Activated effector memory CD4-positive, alpha-beta T cell treated with Interleukin-2 at 50 U/mL for 16 hours (primary cell): ENCODE results near the gene CITED2.
"Not testable (repeated sequence)": the region's sequence is repeated elsewhere in the genome, so short reads cannot be mapped to it uniquely, and the experiment has no call there.

Source experiments
- DNase-seq: peaks from one replicate; pipeline ENCODE4 v3.0.0-alpha.2; 2020

CITED2 gene, protein sequence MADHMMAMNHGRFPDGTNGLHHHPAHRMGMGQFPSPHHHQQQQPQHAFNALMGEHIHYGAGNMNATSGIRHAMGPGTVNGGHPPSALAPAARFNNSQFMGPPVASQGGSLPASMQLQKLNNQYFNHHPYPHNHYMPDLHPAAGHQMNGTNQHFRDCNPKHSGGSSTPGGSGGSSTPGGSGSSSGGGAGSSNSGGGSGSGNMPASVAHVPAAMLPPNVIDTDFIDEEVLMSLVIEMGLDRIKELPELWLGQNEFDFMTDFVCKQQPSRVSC

DNA sequence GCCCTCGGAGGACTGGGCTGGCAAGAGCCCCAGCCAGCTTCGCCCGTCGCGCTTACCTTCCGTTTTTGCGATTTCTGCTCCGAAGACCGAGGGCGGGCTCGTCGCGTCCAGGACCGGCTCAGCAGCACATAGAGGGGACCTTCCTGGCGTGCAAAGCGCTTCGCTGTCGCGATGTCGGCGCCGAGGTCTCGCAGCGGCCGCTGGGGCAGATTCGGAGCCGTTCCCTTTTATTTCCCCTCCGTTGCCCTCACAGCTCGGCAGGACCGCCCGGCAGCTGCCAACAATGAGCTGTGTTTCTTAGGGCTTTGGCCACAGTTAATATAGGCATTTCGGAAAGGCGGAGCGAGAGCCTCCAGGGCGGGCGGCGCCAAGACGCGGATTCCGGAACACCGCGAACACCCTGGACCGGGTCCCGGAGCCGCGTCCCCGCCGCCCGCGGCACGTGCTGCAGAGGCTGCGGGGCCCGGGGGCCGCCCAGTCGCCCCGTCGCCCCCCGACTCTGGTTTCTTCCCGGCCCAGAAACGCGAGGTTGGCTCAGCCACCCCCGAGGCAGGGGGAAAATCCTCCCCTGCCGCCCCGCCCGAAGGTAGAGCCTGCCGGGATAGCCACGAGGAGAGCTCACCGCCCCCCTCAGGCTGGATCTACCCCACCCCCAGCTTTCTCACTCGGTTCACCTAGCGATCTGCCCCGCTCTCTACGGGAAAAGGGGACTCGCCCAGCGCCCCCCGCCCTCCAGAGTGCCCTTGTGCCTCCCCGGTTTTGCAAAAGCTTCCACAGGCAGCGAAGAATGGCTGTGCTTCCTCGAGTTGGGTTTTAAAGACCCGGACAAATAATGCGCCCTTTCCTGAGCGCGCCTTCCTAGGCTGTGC, at the start of gene CITED2:
TSS of gene CITED2 (minus strand) at position 292 of the 869 bp plus-strand sequence. CDS start 704 bp downstream, outside the sequence.
- DNase-seq, result peak; percentile 89

DNA sequence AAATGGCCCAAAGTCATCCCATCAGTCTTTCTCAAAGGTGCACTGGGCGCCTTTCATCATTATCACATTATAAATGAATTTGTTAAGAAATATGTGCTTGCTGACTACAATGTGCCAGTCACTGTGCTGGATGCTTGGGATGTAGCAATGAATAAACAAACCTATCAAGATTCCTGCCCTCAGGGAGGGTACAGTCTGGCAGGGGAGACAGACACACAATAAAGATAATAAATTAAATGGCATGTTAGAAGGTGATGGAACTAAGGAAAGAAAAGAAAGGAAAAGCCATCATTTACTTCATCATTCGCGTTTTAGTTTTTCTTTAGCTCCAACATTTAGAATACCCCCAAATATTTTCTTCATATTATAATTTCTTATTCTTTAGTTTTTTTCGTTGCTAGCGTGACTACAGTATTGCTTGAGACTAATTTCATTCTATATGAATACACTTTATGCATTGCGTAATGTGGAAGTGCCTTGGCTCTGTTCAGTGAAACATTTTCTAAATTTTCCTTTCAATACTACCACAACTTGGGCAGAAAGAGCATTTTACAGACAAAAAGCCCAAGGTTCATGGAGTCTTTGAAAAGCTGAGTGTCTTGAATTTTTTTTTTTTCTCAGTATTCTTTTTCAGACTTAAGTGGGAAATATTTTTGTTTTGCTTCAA, 48.7 kb upstream of the CITED2 start:
- DNase-seq, result no peak

DNA sequence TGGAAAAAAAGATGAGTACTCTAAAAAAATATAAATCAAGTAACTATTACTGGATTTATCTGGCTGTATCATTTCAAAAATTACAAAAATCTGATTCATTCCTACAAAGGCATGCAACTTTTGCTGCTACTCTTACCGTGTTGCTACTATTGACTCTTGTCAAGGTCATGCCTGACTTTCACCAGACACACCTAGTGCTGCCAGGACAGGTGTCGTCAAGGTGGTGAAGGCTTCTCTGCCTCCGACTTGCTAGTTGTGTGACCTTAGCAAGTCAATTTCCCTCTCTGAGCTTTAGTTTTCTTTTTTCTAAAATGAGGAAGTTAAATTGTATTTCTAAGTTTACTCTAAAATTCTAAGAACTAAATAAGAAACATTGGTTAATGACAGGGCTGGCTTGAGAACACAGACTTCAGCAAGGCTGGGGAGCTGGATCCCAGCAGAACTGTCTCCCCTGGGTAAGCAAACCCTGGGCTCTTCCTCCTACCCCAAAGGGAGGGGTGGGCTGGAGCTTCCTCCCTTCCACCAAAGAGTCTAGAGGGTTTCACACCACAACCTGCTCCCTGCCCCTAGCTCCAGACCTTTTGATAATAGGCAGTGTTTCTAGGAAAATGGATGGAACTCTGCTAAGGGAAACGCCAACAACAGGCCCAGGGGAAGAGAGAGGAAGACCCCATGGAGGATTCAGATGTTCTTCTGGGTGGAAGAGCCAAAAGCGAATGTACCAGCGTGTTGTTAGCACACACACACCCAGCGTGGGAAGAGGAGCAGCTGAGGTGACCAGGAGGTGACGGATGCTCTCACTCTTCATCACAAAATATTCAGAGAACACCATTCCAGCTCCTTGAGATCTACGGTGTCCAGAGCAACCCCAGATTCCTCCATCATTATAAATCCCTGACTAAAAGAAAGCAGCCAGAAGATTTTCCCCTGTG, 47.9 kb upstream of the CITED2 start:
- DNase-seq, result no peak

DNA sequence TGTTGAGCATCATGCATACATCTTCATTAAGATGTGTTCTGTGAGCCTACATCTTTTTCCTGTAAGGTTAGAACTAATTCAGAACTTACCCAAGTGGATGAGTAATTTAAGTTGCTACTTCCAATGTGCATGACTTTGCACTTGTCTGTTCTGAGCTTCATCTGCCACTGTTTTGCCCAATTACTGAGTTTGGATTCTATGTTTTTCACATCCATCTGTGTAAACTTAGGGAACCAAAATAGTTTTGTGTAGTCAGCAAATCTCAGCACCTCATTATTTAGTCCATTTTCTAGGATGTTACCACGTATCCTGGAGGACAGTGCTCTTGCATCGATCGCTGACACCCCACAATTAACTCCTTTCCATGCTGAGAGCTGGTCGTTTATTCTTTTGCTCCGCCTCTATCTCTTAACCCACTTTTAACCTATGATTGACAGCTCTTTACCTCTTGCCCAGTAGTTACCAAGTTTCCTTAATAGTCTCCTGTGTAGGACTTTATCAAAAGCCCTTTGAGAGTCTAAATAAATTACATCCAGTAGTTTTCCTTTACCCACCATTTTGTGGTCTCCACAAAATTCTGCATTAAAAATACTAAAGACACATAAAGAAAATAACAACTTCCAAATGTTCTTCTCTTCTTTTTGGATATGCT, 44.2 kb upstream of the CITED2 start:
- no peak for DNase-seq

DNA sequence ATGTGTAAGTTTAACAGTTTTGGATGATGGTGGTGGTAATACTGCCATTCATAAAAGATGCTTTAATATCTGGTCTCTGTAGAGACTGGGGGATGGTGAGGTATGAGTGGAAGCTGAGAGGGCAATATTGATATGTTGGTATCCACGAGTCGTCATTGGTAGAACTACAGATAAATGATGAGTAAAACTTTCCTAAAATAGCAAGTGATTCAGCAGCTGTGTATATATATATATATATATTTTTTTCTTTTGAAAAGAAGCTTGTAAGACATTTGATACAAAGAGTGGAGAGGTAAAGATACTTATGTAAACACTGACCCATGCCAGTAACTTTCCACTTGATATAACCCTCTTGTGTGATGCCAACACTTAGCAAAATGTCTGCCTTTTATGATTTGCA, 41.7 kb upstream of the CITED2 start:
- no peak for DNase-seq

DNA sequence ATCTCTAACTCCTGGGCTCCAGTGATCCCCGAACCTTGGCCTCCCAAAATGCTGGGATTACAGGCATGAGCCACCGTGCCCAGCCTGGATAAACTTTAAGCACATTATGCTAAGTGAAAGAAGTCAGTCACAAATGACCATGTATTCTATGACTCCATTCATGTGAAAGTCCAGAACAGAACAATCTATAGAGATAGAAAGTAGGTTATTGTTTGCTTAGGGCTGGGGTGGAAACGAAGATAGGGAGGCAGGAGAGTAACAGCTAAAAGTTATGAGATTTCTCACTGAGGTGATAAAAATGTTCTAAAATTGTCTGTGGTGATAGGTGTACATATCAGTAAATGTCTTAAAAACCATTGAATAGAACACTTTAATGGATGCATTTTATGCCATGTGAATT, 40.9 kb upstream of the CITED2 start:
- DNase-seq, result no peak

DNA sequence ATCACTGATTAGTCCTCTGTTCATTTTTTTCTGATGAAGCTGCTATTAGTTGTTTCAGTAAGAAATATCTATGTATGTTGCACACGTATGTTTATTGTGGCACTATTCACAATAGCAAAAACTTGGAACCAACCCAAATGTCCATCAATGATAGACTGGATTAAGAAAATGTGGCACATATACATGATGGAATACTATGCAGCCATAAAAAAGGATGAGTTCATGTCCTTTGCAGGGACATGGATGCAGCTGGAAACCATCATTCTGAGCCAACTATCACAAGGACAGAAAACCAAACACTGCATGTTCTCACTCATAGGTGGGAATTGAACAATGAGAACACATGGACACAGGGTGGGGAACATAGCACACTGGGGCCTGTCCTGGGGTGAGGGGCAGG, 37.7 kb upstream of the CITED2 start:
- not testable (repeated sequence) for DNase-seq

DNA sequence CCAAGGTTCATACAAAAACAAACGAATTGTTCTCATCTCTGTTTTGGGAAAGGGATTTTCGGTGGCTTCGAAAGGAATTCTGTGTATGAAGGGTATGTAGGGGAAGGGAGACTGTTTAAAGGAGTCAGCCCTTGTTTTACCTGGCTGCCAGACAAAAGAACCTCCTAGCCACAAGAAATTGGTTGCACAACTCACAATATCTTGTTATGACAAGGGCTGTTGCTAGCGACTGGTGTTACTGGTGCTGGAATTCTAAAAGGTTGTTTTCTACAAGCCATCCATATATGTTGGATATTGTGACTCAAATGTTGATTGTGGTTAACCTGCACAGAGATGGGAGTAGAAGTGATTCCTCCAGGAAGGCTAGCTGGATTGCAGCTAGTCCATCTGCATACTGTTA, 34.6 kb upstream of the CITED2 start:
- DNase-seq, result no peak

DNA sequence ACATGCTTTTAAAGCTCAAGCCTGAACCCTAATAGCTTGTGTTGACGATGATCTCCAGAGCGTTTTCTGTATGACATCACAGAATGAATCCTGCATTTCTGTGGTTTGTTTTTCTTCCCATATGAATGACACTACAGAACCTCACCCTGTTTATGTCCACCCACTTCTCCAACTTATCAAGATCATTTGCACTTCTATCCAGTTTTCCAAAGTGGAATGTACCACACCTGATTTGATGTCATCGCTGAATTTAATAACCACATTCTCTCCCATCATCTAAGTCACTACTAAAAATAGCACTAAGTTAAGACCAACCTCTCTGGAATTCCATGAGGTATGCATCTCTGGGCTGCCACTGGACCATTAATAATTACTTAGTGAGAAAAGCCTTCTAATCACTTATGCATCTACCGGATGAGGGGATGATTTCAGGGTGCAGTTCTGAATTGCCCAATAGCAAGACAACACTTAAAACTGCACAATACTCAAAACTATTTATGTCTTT, 33.3 kb upstream of the CITED2 start:
- DNase-seq, result no peak

DNA sequence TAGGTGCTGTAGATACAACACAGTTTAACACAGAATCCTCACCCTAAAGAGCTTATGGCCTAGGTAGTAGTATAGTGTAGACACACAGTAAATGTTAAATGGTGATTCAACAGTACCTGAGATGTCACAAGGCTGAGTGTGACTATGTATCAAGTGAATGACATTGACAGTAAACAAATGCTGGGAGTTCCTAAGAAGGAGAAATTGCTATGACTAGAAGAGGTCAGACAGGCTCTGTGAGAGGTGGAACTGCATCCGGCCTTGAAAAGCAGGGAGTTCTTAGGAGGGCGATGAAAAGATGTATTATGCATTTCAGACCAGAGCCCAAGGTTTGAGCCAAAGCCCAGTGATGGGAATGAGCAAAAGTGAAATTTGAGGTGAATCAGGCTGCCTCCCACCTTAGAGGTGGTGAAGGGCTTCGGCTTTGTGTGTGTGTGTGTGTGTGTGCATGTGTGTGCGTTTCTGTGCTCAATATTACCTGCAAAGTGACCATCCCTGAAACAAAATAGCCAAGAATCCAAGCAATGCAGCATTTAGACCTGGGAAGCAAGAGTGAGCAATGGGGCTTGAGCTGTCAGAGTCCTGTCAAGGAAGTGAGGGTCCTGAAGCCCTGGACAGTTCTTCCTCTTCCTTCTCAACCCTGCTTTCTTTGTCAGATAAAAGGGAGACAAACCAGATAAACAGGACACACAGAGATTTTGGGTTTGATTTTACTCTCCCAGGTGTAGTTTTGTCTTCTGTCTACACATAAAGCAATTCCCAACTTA, 32.3 kb upstream of the CITED2 start:
- no peak for DNase-seq

DNA sequence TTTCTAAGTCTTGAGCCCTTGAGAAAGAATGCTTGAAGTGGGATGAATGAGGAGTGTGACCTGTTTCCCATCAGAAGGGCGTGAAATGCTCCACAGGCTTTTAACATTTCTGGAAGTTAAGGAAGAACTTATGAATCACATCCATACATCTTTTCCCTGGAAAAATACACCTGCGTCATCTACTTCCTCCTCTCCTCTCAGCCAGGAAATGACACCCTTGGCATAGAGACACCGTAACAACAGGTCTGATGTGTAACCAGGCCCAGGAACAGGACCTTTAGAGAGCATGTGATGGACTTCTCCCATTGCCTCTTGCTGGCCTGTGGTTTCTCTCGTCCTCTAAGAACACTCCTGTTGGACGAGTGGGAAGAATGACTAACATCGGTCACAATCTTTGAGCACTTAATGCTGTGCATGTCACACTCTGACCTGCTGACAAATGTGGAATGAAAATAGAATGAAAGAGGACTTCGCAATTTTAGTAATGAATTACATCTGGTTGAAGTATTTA, 28.5 kb upstream of the CITED2 start:
- DNase-seq, result no peak

DNA sequence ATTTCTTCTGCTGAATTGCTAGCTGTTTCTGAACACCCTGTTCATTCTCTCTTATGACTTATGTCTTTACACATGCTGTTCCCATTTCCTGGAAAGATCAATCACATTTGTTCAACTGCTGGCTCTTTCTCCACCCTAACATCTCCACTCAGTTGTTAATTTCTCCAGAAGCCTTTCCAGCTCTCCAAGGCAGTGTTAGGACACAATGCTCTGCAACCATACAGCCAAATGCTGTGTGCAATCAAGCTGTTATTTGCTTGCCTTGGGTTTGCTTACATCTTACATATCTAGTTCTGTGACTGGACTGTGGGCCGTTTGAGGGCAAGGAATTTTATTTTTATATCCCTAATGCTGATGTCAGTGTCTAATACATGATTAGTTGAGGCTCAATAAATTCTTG, 24.2 kb upstream of the CITED2 start:
- DNase-seq, result no peak

DNA sequence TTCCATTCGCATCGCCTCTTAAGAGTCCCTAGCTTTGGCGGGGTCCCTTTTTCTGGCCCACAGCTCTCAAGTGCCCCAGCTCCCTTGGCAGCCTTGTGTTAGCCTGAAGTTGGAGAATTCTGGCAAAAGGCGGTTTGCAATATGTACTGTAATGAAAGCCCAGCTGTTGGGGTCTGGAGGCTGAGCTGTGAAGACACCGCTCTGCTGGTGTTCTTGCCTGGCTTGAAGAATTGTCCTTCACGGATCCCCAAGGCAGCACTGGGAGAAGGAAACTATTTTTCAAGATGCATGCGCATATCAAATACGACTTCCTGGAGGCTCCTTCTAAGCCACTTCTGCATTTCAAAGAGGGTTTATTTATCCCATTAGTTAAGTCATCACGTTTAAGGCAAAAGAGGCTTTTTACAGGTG, 21.4 kb upstream of the CITED2 start:
- no peak for DNase-seq

DNA sequence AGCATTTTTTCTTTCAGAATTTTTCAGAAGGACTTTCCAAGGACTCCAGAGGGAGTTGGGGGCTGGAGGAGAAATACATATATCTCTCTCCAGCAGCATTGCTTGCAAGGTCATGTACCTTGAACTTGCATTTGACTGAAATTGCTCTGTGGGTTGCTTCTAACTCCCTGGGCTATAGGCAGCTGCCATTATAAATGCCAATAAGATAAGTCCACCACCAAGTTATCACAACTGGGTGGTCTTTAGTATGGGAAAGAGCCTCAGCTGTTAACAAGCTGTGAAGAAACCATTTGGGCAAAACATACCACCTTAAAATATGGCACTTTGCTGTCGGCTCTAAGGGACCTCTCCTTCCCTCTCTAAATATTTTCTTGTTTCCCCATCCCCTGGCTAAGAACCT, 20.9 kb upstream of the CITED2 start:
- DNase-seq, result no peak

DNA sequence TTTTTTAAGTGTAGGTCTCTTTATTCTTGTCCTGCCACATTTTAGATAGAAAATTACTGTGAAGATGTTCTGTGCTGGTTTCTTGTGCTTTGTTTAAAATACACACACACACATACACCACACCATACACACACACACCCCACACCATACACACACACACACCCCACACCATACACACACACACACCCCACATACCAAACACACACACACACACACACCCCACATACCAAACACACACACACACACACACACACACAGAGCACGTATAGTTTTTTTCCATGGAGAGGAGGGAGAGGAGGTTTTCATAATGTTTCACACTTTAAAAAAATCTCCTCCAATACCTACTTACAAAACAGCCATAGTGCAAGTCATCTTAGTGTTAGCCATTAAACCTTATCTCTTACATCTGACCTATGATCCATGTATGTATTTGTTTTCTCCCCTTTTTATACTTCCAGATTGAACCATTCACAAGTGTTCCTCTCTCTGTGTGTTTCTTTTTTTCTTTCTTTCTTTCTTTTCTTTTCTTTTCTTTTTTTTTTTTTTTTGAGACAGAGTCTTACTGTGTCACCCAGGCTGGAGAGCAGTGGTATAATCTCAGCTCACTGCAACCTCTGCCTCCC, 19.7 kb upstream of the CITED2 start:
- DNase-seq, result no peak

DNA sequence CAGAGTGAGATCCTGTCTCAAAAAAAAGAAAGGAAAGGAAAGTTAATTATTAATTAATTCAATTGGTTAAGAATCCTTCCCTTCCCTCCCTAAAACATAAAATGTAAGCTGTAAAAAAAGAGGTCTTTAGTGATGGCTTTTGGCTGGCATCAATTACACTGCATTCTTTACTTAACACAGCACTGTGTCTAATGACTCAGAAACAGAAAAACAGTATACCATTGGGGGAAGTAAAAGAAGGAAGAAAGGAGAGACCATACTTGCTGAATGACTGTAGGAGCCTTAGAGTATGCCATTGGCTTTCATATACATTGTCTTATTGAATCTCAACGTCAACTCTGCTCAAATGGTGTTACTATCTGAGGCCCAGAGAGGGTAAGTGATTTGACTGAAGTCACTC, 18.3 kb upstream of the CITED2 start:
- DNase-seq, result no peak

DNA sequence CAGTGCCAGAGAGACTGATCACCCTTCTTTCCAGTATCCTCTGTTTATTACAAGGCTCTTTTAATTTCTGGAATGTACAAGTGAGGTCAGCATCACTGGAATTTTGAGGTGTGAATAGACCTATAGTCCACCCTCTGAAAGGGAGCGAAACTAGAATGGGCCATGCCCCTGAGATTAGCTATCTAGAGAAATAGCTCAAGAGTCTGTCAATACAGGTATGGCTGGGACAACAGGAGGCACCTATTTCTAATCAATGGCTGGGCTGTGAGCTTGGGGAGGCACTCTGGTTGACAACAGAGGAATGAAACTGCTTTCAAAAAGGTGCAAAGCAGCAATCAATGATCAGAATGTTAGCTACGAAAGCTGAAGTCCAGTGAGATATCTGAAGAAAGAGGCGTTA, 17.3 kb upstream of the CITED2 start:
- no peak for DNase-seq

DNA sequence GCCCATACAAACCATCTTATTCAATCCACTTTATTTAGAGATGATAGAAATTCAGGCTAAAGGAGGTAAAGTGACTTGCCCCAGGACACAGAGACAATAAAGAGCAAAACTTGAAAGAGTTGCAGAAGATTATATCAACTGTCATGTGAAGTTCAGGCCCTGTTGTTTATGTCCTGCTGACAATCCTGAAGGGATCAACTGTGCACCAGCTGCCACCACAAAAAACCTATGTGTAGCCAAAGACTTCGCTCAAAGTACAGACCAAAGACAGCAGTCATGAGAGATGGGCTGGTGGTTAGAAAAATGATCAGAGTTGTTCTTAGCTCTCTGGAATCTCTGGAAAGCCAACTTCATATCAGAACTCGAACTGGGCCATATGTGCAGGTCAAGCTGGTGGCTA, 16.0 kb upstream of the CITED2 start:
- DNase-seq, result no peak

DNA sequence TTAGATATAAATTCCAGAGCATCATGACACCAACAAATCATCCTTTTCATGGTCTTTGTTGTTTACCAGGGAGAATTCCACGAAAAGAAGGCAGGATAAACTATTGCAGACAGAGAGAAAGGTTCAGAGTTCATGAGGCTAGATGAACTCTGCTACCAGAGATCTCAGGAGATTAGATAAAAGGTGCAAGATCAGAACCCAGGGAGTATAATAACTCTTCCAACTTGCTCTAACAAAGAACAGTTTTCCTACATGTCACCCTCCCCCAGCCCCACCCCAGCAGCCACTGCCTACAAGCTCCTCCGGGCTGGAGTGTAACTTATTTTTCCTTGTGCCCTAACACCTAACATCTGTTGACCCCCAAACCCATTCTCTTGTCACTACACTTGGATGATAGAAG, 13.9 kb upstream of the CITED2 start:
- no peak for DNase-seq

DNA sequence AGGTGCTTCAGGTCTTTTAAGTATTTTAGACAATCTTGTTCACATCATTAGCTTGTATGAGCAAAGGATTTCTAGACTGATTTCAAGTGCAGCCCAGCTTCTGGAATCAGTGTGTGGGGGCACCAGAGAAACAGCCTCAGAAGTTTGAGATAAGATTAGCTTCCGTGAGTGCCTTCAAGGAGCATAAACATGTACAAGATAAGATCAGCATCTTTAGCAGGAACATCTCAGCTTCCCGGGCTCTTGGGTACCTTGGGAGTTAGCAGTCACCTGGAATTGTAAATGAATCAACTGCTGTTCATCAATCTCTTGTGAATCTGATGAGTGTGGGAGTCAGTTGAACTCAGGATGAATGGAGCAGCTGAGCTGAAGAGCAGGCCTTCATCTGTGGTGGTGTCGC, 12.0 kb upstream of the CITED2 start:
- DNase-seq, result no peak
